ENCODE data around the gene GLRA1.

- TF ChIP-seq CTCF (IDR thresholded peaks at IDR 0.05 in 2 of 3, conservative IDR thresholded peaks at IDR 0.05 in 1 of 3; ENCODE audit: borderline replicate concordance in 1 of 3, insufficient read depth in 1 of 3, low read depth in 2 of 3, low read length in 2 of 3) (no peak), MAX (IDR thresholded peaks at IDR 0.05) (no peak)
Observed at GRCh38 chr5:151913425-151913824, 11.2 kb downstream of the GLRA1 start.
